GM18867 (cell line): Measurements from ENCODE around the gene ZFYVE19.

Experiments
- ATAC-seq: cut with Tn5 transposase; IDR thresholded peaks from one replicate; pipeline ENCODE4 v1.9.1; 2021; ENCODE audit warnings: mild to moderate bottlenecking, moderate library complexity; ENCODE audit not compliant: unreplicated experiment

Gene ZFYVE19

GRCh38 chr15:40808861-40809450 is 2.1 kb downstream of the ZFYVE19 start:
- no peak for ATAC-seq

DNA sequence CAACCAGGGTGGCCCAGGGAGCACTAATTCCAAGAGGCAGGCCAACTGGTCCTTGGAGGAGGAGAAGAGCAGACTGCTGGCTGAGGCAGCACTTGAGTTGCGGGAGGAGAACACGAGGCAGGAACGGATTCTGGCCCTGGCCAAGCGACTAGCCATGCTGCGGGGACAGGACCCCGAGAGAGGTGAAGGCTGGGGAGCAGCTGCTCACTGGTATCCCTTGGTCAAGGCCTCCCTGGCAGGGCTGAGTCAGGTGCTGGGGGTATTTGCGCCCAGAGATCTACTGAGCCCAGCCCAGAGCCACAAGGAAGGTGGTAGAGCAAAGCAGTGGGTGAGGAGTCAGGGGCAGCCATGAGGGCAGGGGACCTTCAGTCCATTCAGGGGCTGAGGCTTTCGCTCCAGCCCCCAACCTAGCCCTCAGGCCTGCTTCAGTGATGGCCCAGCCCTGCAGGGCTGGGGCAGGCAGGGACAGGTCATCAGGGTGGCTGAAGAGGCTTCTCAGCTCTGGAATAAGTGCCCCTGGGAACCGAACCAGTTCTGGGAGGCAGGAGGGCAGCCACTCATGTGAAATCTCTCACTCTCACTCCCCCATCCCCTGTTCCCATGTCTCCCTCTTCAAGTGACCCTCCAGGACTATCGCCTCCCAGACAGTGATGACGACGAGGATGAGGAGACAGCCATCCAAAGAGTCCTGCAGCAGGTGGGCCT is 6.0 kb downstream of the ZFYVE19 start:
- no peak for ATAC-seq

- no peak for ATAC-seq
Measured at GRCh38 chr15:40815042-40815698, 8.3 kb downstream of the ZFYVE19 start.

GRCh38 chr15:40819048-40819447 is 12.2 kb downstream of the ZFYVE19 start:
- no peak for ATAC-seq

DNA sequence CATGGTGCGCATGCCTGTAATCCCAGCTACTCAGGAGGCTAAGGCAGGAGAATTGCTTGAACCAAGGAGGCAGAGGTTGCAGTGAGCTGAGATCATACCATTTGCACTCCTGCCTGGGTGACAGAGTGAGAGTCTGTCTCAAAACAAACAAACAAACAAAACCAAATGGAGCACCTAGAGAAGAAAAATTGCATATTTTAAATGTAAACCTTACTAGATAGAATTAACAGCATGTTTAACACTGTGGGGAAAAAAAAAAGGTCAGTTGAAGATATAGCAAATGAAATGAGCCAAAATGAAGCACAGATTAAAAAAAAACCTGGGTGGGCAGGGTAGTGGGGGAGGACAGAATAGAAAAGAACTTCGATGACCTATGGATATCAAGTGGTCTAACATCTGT is 14.3 kb downstream of the ZFYVE19 start:
- ATAC-seq, result no peak

GRCh38 chr15:40823572-40824343 is 16.9 kb downstream of the ZFYVE19 start:
- ATAC-seq, result no peak

DNA sequence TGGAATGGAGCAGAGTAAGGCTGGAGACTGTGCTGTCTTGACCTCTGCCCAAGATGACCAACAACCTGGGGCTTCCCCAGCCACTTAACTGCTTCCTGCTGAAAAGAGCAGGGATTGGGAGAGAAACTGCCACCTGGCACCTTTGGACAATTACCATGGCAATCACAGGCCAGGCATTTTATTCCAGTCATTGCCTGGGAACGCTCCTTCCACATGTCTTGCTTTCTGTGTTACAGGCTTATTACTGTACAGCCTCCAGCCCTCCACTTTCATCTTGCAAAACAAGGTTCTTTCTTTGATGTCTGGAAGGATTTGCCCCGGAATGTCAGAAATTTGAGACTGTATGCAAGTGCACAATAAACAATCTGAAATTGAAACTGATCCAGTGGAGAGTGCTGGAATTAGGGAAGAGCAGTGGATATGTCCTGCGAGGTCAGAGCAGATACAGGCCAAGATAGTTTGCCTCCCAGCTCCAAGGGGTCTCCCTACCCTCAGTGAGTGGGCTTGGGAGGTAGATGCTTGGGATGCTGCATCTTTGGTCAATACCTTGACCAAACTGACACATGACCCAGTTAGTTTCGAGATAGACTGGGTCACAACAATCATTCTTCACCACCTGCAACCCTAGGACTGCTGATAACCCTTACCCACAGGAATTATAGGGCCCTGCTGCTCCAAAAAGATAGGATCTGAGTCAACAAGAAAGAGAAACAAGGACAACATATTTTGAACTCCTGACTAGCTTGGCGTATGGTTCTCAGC is 19.0 kb downstream of the ZFYVE19 start:
- ATAC-seq, result no peak

- no peak for ATAC-seq
Measured at GRCh38 chr15:40826423-40827075, 19.7 kb downstream of the ZFYVE19 start.

GRCh38 chr15:40828447-40829036 is 21.7 kb downstream of the ZFYVE19 start, which contains the start of gene PPP1R14D:
Gene PPP1R14D (minus strand): TSS chr15:40828708. CDS start chr15:40828641, 67 bp downstream.
- ATAC-seq, result no peak

DNA sequence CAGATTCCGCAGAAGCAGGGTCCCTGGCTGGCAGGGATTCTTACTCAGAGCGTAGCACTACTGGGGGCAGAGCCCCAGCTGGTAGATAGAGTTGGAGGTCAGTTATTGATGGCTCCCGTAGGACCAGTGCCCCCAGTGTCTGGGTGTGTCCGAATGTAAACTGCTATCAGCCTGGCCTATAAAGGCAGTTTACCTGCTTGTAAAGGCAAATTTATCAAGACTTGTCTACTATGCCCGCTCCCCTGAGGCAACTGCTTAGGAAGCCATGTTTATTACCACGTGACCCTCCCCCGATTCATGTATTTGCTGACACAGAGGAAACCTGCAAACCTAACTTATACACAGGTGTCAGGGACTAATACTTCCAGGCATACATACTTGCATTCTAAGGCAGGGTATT is 22.2 kb downstream of the ZFYVE19 start:
- no peak for ATAC-seq

- no peak for ATAC-seq
Measured at GRCh38 chr15:40830884-40831283, 24.0 kb downstream of the ZFYVE19 start.

DNA sequence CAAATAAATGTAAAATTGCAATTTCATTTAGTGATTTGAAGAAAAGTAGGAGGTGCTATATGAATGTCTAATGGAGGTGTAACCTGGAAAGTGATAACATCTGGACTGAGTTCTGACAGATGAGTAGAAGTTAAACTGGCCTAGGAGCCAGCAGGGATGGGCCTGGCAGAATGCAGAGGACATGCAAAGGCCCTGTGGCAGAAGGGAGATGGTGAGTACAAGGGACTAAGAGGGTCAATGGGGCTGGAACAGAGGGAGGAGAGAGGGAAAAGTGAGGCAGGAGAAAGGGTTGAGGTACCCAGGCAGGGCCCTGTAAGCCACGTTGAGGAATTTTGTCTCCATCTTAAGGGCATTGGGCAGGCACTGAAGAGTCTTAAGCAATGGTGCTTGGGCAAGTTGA is 25.0 kb downstream of the ZFYVE19 start:
- ATAC-seq, result no peak

- ATAC-seq, result no peak
Measured at GRCh38 chr15:40832903-40833302, 26.0 kb downstream of the ZFYVE19 start.

DNA sequence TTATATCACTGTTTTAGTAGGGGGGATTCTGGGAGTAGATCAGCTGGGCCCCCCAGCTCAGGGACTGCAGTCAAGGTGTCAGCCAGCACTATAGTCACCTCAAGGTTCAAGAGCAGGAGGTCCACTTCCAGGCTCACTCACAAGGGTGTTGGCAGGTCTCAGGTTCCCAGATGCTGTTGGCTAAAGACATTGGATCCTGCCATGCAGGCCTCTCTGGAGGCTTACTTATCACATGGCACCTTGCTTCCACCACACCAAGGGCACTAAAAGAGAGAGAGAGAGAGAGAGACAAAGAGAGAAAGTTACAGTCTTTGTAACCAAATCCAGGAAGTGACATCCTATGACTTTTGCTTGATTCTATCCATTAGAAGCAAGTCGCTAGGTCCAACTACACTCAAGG is 29.1 kb downstream of the ZFYVE19 start:
- ATAC-seq, result no peak

DNA sequence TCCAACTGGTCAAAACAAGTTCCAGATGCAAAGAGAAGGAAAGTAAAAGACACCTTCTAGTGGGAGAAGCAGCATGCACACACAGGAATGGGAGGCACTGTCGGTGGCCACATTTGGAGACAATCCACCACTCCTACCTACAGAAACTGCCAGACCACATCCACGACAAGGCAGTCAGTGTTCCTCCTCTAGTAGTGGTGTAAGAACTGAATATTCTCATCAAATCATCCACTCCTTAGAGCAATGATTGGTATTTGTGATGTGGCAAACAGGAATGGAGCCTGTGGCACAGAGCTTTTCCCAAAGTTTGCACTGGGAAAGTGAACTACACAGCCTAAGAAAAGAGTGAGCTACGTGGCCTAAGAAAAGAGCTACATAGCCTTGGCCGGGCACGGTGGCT is 31.9 kb downstream of the ZFYVE19 start:
- ATAC-seq, result no peak

DNA sequence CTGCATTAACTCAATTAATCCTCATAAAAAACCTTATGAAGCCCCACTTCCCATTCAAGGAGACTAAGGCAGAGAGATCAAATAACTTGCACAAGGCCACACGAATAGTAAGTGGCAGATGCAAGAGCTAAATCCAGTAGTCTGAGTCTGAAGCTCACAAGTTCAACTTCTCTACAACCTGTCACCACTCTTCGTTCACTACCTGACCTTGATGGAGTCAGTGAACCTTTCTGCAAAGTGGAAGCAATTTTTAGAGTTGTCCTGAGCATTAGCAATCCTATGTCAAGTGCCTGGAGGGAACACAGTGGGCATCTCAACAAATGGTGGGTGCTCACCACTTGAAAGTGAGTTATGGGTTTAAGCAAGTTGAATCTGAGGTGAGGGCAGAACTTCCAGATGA is 34.9 kb downstream of the ZFYVE19 start:
- ATAC-seq, result no peak

DNA sequence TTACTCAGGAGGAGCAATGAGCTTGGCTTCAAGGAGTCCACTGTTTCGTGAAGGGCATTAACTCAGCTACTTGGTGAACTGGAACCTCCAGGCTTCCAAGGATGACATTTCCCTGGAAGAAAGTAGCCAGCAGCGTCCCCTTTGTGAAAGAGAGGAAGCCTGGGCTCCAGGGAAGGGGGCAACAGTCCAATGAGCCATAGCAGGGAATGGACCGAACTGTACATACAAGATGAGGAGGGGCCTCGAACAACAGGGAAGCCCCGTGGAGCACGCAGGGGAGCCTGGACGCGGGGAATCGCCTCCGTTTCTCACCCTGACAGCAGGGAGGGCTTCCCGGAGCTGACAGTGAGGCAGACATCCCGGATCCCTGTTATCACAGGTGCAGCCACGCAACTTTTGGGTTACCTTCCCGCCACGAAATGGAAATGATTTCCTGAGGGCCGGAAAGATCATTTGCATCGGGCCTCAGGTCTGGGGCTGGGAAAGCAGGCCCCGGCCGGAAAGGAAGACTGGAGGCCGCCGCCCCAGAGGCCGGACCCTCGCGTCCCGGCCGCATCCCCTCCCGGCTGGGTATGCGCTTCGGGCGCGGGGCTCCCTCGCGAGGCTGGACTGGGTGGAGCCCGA is 36.5 kb downstream of the ZFYVE19 start:
- ATAC-seq, result no peak

- no peak for ATAC-seq
Measured at GRCh38 chr15:40843885-40844695, 37.2 kb downstream of the ZFYVE19 start, which contains the start of gene SPINT1. Gene SPINT1 (plus strand): TSS chr15:40844048. CDS start chr15:40844555, 507 bp downstream.

DNA sequence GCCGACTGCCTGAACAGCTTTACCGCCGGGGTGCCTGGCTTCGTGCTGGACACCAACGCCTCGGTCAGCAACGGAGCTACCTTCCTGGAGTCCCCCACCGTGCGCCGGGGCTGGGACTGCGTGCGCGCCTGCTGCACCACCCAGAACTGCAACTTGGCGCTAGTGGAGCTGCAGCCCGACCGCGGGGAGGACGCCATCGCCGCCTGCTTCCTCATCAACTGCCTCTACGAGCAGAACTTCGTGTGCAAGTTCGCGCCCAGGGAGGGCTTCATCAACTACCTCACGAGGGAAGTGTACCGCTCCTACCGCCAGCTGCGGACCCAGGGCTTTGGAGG is 37.8 kb downstream of the ZFYVE19 start:
- no peak for ATAC-seq
